ENCODE data around the gene SERPINA4. TPM values are rescaled to one million over a fixed set of nuclear protein-coding genes. Genes with fewer than 3 reads are reported as not detected.

Gene SERPINA4
- total and polyA plus RNA-seq, 2 of the 13 experiments (the other 11 are each of a cell fraction or from before 2014, with no cell fraction given): 39.1 to 57.8 TPM

- TF ChIP-seq ZBTB46 (CRISPR knock-in tag; IDR thresholded peaks at IDR 0.05; ENCODE audit: borderline replicate concordance) (no peak), NFYC (CRISPR knock-in tag; IDR thresholded peaks at IDR 0.05) (peak; percentile 45; the same call in 1 of the 2 replicates), GLI4 (CRISPR knock-in tag; IDR thresholded peaks at IDR 0.05; ENCODE audit: borderline replicate concordance) (no peak; the same call in 1 of the 2 replicates), RBFOX2 (IDR thresholded peaks at IDR 0.05; ENCODE audit: low read depth, low read length) (no peak), SOX6 (IDR thresholded peaks at IDR 0.05) (no peak), SOX6 (CRISPR knock-in tag; IDR thresholded peaks at IDR 0.05) (peak; percentile 99), FOXM1 (CRISPR knock-in tag; IDR thresholded peaks at IDR 0.05) (no peak), HNRNPH1 (optimal IDR thresholded peaks at IDR 0.05; ENCODE audit: low read depth, low read length) (no peak), TBP (CRISPR knock-in tag; IDR thresholded peaks at IDR 0.05) (no peak), ZNF75D (CRISPR knock-in tag; IDR thresholded peaks at IDR 0.05; ENCODE audit: borderline replicate concordance) (no peak), ZFP36 (IDR thresholded peaks at IDR 0.05; ENCODE audit: borderline replicate concordance, low read depth, low read length, partially characterized antibody) (no peak), SCMH1 (CRISPR knock-in tag; IDR thresholded peaks at IDR 0.05; ENCODE audit: borderline replicate concordance) (no peak), ZNF720 (CRISPR knock-in tag; IDR thresholded peaks at IDR 0.05) (no peak), TBX2 (CRISPR knock-in tag; IDR thresholded peaks at IDR 0.05; ENCODE audit: borderline replicate concordance) (peak; percentile 99), SP1 (IDR thresholded peaks at IDR 0.05) (no peak), SP1 (CRISPR knock-in tag; IDR thresholded peaks at IDR 0.05) (no peak; the same call in 1 of the 2 replicates), SALL1 (CRISPR knock-in tag; IDR thresholded peaks at IDR 0.05) (peak; percentile 99), MAFK (conservative IDR thresholded peaks at IDR 0.05 in 1 of 2, IDR thresholded peaks at IDR 0.05 in 1 of 2; ENCODE audit: low read length in 2 of 2) (peak; percentile 29 to 43; a peak in 2 of 4 replicates), JARID2 (CRISPR knock-in tag; IDR thresholded peaks at IDR 0.05; ENCODE audit: insufficient replicate concordance) (no peak), ZFP41 (CRISPR knock-in tag; IDR thresholded peaks at IDR 0.05; ENCODE audit: borderline replicate concordance) (no peak), ZNF839 (CRISPR knock-in tag; IDR thresholded peaks at IDR 0.05; ENCODE audit: borderline replicate concordance) (peak; percentile 28; the same call in 1 of the 2 replicates)
- TF ChIP-seq, protein P1, sequence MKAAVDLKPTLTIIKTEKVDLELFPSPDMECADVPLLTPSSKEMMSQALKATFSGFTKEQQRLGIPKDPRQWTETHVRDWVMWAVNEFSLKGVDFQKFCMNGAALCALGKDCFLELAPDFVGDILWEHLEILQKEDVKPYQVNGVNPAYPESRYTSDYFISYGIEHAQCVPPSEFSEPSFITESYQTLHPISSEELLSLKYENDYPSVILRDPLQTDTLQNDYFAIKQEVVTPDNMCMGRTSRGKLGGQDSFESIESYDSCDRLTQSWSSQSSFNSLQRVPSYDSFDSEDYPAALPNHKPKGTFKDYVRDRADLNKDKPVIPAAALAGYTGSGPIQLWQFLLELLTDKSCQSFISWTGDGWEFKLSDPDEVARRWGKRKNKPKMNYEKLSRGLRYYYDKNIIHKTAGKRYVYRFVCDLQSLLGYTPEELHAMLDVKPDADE (CRISPR knock-in tag; IDR thresholded peaks at IDR 0.05): no peak
- TF ChIP-seq, protein P2, sequence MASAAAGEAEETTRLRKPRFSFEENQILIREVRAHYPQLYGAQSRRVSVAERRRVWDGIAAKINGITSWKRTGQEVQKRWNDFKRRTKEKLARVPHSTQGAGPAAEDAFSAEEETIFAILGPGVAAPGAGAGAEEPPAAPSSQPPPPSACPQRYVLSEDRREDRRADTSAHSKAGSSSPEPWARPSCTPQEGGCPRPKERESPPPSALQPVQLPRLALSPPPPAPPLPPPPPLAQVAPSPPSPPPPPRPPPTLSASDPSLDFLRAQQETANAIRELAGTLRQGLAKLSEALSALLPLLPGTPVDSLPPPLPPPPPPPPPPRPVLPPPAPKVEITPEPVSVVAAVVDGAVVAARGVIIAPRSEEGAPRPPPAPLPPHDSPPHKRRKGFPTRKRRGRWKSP (CRISPR knock-in tag; IDR thresholded peaks at IDR 0.05): peak; percentile 84
- TF ChIP-seq, protein P3, sequence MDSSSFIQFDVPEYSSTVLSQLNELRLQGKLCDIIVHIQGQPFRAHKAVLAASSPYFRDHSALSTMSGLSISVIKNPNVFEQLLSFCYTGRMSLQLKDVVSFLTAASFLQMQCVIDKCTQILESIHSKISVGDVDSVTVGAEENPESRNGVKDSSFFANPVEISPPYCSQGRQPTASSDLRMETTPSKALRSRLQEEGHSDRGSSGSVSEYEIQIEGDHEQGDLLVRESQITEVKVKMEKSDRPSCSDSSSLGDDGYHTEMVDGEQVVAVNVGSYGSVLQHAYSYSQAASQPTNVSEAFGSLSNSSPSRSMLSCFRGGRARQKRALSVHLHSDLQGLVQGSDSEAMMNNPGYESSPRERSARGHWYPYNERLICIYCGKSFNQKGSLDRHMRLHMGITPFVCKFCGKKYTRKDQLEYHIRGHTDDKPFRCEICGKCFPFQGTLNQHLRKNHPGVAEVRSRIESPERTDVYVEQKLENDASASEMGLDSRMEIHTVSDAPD (CRISPR knock-in tag; IDR thresholded peaks at IDR 0.05): peak; percentile 95
These were observed 32.6 kb downstream of the SERPINA4 start (continued) for GRCh38 chr14:94593749-94594431.

Data from HepG2 (cell line).